HepG2 (cell line): ENCODE data around the gene FKBP14. TPM values are rescaled to one million over a fixed set of nuclear protein-coding genes. Genes with fewer than 3 reads are reported as not detected.

Experiments used
- ATAC-seq: fragments of 200-7000 bp; cut with Tn5 transposase; 3 replicates; pipeline ENCODE4 v1.9.1; 2020; ENCODE audit warnings: mild to moderate bottlenecking, moderate library complexity
- BruUV-seq: library from RNA; stranded (reverse); fragments of 400-500 nt; replicated peaks from 2 replicates; lab custom pipeline; 2021; lab: Mats Ljungman, UMichigan
- CTCF ChIA-PET: fragments of 300-600 bp; formaldehyde crosslinking; extraction: SDS; loops from one replicate; lab custom pipeline; 2021; ENCODE audit warnings: low total read pairs, inconsistent platforms, low intra/inter-chr PET ratio; lab: Yijun Ruan, JAX
- POLR2A ChIA-PET: fragments of 350-600 bp; sonication (Branson Sonifier 250); formaldehyde crosslinking; loops from one replicate; lab custom pipeline; 2020; ENCODE audit warnings: antibody characterized with exemption, inconsistent platforms; lab: Yijun Ruan, JAX
- DNase-seq: peaks from one replicate; pipeline ENCODE4 v3.0.0-alpha.2; 2015; ENCODE audit warnings: low spot score
- FAIRE-seq: peaks from 3 replicates; lab custom pipeline; 2011; peaks lifted over from hg19 to GRCh38; lab: Jason Lieb, UNC
- H2AFZ ChIP-seq: one replicate; pipeline ENCODE4 v1.6.1; 2011; ENCODE audit warnings: low read length, inconsistent platforms
- H3K27ac ChIP-seq: fragments of 300-600 bp; 3 replicates; pipeline ENCODE4 v1.8.0; 2011; ENCODE audit warnings: mixed run types, mild to moderate bottlenecking, mixed read lengths, low read length, inconsistent platforms; ENCODE audit not compliant: insufficient read depth; ENCODE audit errors: extremely low read length
- H3K27me3 ChIP-seq, 2 experiments: fragments of 200-600 bp in 1 of 2; 2 replicates in 1 of 2; 3 replicates in 1 of 2; pipeline versions ENCODE4 v1.6.0 to v1.8.0; 2011; ENCODE audit warnings: low read length in 2 of 2, mild to moderate bottlenecking in 2 of 2, moderate library complexity in 2 of 2, inconsistent platforms in 1 of 2; ENCODE audit not compliant: insufficient read depth in 2 of 2, control insufficient read depth in 1 of 2
- H3K36me3 ChIP-seq, 2 experiments: fragments of 200-600 bp in 1 of 2; replicated peaks in 1 of 2; 2 replicates in 1 of 2; 3 replicates in 1 of 2; pipeline versions ENCODE4 v1.5.1 to v1.8.0; 2011; ENCODE audit warnings: low read length in 2 of 2, inconsistent platforms in 1 of 2; ENCODE audit not compliant: insufficient read depth in 2 of 2, control insufficient read depth in 1 of 2
- H3K4me1 ChIP-seq: 2 replicates; pipeline ENCODE4 v1.5.1; 2012; ENCODE audit warnings: low read length, inconsistent platforms; ENCODE audit not compliant: insufficient read depth
- H3K4me2 ChIP-seq: 2 replicates; pipeline ENCODE4 v1.6.0; 2011; ENCODE audit warnings: low read depth, low read length, inconsistent platforms
- H3K4me3 ChIP-seq, 3 experiments: fragments of 200-600 bp in 1 of 3; sonication (generic), shearing (Covaris generic) in 1 of 3; replicated peaks in 1 of 3; 2 replicates each; pipeline ENCODE4 v1.5.1; 2011 to 2016; ENCODE audit warnings: low read length in 3 of 3, inconsistent platforms in 2 of 3, low read depth in 2 of 3, mild to moderate bottlenecking in 2 of 3, control low read depth in 1 of 3, mixed read lengths in 1 of 3; ENCODE audit not compliant: insufficient read depth in 1 of 3
- H3K79me2 ChIP-seq: one replicate; pipeline ENCODE4 v1.6.1; 2011; ENCODE audit warnings: low read length, inconsistent platforms; ENCODE audit not compliant: insufficient read depth
- H3K9ac ChIP-seq: 2 replicates; pipeline ENCODE4 v1.6.0; 2011; ENCODE audit warnings: mild to moderate bottlenecking, low read depth, low read length, inconsistent platforms; ENCODE audit not compliant: insufficient read depth
- H3K9me3 ChIP-seq: 2 replicates; pipeline ENCODE4 v1.5.1; 2012; ENCODE audit warnings: mild to moderate bottlenecking, low read length
- H4K20me1 ChIP-seq: 2 replicates; pipeline ENCODE4 v1.6.0; 2011; ENCODE audit warnings: inconsistent platforms, mild to moderate bottlenecking, low read length, moderate library complexity; ENCODE audit not compliant: insufficient read depth
- AKNA ChIP-seq: sonication (generic); formaldehyde crosslinking; IDR thresholded peaks from 2 replicates; pipeline ENCODE4 v1.4.0; 2020; ENCODE audit warnings: missing genetic modification reagents, borderline replicate concordance
- ASH2L ChIP-seq: fragments of 300-600, 200-600 bp; sonication (generic); IDR thresholded peaks from 2 replicates; pipeline ENCODE4 v1.7.0; 2017; ENCODE audit warnings: low read depth, mild to moderate bottlenecking, moderate library complexity, mixed read lengths, low read length; ENCODE audit not compliant: insufficient read length
- FOSL1 ChIP-seq: sonication (generic); formaldehyde crosslinking; IDR thresholded peaks from 2 replicates; pipeline ENCODE4 v1.9.0; 2021; ENCODE audit warnings: missing genetic modification reagents, borderline replicate concordance
- FOXC1 ChIP-seq: sonication (generic); formaldehyde crosslinking; IDR thresholded peaks from 2 replicates; pipeline ENCODE4 v1.8.0; 2022; ENCODE audit warnings: mild to moderate bottlenecking, missing genetic modification reagents, borderline replicate concordance
- MZF1 ChIP-seq: sonication (generic); formaldehyde crosslinking; IDR thresholded peaks from 2 replicates; pipeline ENCODE4 v1.8.1; 2023; ENCODE audit warnings: mild to moderate bottlenecking, missing genetic modification reagents, borderline replicate concordance
- PHF20 ChIP-seq: sonication (generic); formaldehyde crosslinking; IDR thresholded peaks from 2 replicates; pipeline ENCODE4 v1.5.0; 2020; ENCODE audit warnings: mild to moderate bottlenecking, missing genetic modification reagents
- ZNF205 ChIP-seq: IDR thresholded peaks from 2 replicates; pipeline ENCODE4 v1.6.1; 2018; ENCODE audit warnings: missing biosample characterization, missing genetic modification reagents
- ZNF317 ChIP-seq: sonication (generic); formaldehyde crosslinking; IDR thresholded peaks from 2 replicates; pipeline ENCODE4 v1.5.0; 2020; ENCODE audit warnings: mild to moderate bottlenecking, missing genetic modification reagents
- ZNF318 ChIP-seq: sonication (generic); formaldehyde crosslinking; IDR thresholded peaks from 2 replicates; pipeline ENCODE4 v1.4.0; 2020; ENCODE audit warnings: mild to moderate bottlenecking, missing genetic modification reagents
- ZNF567 ChIP-seq: sonication (generic); formaldehyde crosslinking; IDR thresholded peaks from 2 replicates; pipeline ENCODE4 v1.8.1; 2023; ENCODE audit warnings: mild to moderate bottlenecking, missing genetic modification reagents, borderline replicate concordance
- ZNF709 ChIP-seq: sonication (generic); formaldehyde crosslinking; IDR thresholded peaks from 2 replicates; pipeline ENCODE4 v1.5.0; 2020; ENCODE audit warnings: mild to moderate bottlenecking, missing genetic modification reagents
- WGBS: methylation state at CpG from one replicate; pipeline ENCODE4 v1.1.6; 2017; ENCODE audit warnings: low lambda C conversion rate; 5-methylcytosine and 5-hydroxymethylcytosine counted together
- in situ Hi-C: cut with HindIII; loops from 2 replicates; pipeline ENCODE4 v1.10.0; 2017; ENCODE audit warnings: low pct_unique_long_range_greater_than_20kb; ENCODE audit not compliant: extremely low pct_ligation_motif_present
- intact Hi-C: fragments of 100-400 bp; cut with micrococcal nuclease; formaldehyde crosslinking; loops from one replicate; pipeline ENCODE4 v1.10.0; 2022; ENCODE audit not compliant: unreplicated experiment
- polyA plus RNA-seq, 8 experiments: library from polyadenylated mRNA; depleted of rRNA in 3 of 8; stranded (reverse) in 7 of 8; unstranded in 1 of 8; fragments of >200 nt; fragmentation: Illumina TruSeq in 4 of 8; extraction: Trizol in 4 of 8; gene quantifications; 2 replicates each; pipeline versions ENCODE4 v1.2.1 to v1.2.3, GENCODE V29; 2011 to 2016; ENCODE audit warnings: low read depth in 4 of 8, missing spikeins in 1 of 8, mixed read lengths in 1 of 8; ENCODE audit not compliant: insufficient read depth in 1 of 8
- total RNA-seq, 5 experiments: library from RNA; depleted of rRNA; stranded (reverse); fragments of >200 nt; fragmentation: Illumina TruSeq; extraction: Trizol; gene quantifications; 2 replicates each; pipeline ENCODE4 v1.2.3, GENCODE V29; 2016; ENCODE audit warnings: low read depth in 1 of 5

The FKBP14 gene
- total and polyA plus RNA-seq, 2 of the 13 experiments (the other 11 are each of a cell fraction or from before 2014, with no cell fraction given): 20.0 to 32.3 TPM

GRCh38 chr7:30027065-30027456 lies 559 bp upstream of the FKBP14 start:
- WGBS: 0% methylated on average over 10 of the region's 10 CpGs
- DNase-seq: peak; percentile 38
- peak; percentile 13 for ATAC-seq
- TF ChIP-seq ASH2L (peak; percentile 21), FOXC1 (0 out of 2 replicates have a peak, but pooled peaks have one; percentile 33), FOSL1 (CRISPR knock-in tag) (no peak), ZNF709 (CRISPR knock-in tag) (no peak), PHF20 (CRISPR knock-in tag) (peak; percentile 40; the same call in 1 of the 2 replicates), MZF1 (CRISPR knock-in tag) (no peak), ZNF567 (CRISPR knock-in tag) (no peak), ZNF318 (CRISPR knock-in tag) (no peak), ZNF205 (CRISPR knock-in tag) (no peak), ZNF317 (CRISPR knock-in tag) (no peak), AKNA (no peak)

More at GRCh38 chr7:30027065-30027456, 559 bp upstream of the FKBP14 start:
- H4K20me1 ChIP-seq: peaks cover 13% of the 10 kb centered on the region
- CTCF ChIA-PET: no interaction called here
- intact Hi-C loops: no loop called here
- peaks cover 0 to 4% of the 10 kb centered on the region in 2 experiments; a peak in 1 of 5 replicates for H3K36me3 ChIP-seq
- H3K4me3 ChIP-seq: peak overlapping the region; percentile 82 to 96 (median 95)
- no TSS peak for BruUV-seq
- H3K27ac ChIP-seq: peak overlapping the region; percentile 89
- H3K4me1 ChIP-seq: peaks cover 58% of the 10 kb centered on the region
- no peaks in the 10 kb centered on the region for H3K9me3 ChIP-seq
- POLR2A ChIA-PET: interaction anchor here (1.7 to 2.9 kb wide), 3 partner anchors 35 to 39 kb away, joined by 5 to 22 read pairs (median 10); partner anchors contain the start of gene SCRN1
- peaks cover 75% of the 10 kb centered on the region for H3K79me2 ChIP-seq
- peak overlapping the region; percentile 91 for H3K4me2 ChIP-seq
- FAIRE-seq: no peak
- peak overlapping the region; percentile 20 for H2AFZ ChIP-seq
- in situ Hi-C loops: loop anchor here (5.0 kb wide), 1 partner anchor 40 kb away; the partner anchor contains the start of gene SCRN1
- peak overlapping the region; percentile 82 for H3K9ac ChIP-seq
- no peaks in the 10 kb centered on the region; a peak in 1 of 5 replicates for H3K27me3 ChIP-seq
